ENCODE results near the gene VEPH1.

GRCh38 chr3:157333551-157333991, 169.6 kb downstream of the VEPH1 start:
- TF ChIP-seq GATA2 (IDR thresholded peaks at IDR 0.05; ENCODE audit: low read depth, low read length) (no peak), GATA3 (IDR thresholded peaks at IDR 0.05; ENCODE audit: low read depth, low read length) (no peak)
